B cell (primary cell): ENCODE measurements around the gene GOLGA1. TPM values are rescaled to one million over a fixed set of nuclear protein-coding genes. Genes with fewer than 3 reads are reported as not detected.
A peak's percentile ranks its signal among the peaks of the same experiment; 100 is the strongest.

Source experiments
- ATAC-seq: fragments of 200-7000 bp; cut with Tn5 transposase; one replicate; pipeline ENCODE4 v1.10.0; 2021; ENCODE audit warnings: low read depth, mild to moderate bottlenecking, moderate number of reproducible peaks, moderate library complexity
- CTCF ChIA-PET: fragments of 350-600 bp; sonication (Branson Sonifier 250); formaldehyde crosslinking; loops from one replicate; lab custom pipeline; 2021; ENCODE audit warnings: antibody characterized with exemption, inconsistent platforms; lab: Charles Lee
- POLR2A ChIA-PET: fragments of 350-600 bp; sonication (Branson Sonifier 250); formaldehyde crosslinking; loops from one replicate; lab custom pipeline; 2021; ENCODE audit warnings: antibody characterized with exemption; lab: Charles Lee
- DNase-seq: peaks from one replicate; pipeline ENCODE4 v3.0.0; 2013
- H2AFZ ChIP-seq: 2 replicates; pipeline ENCODE4 v1.6.1; 2012; ENCODE audit warnings: mild to moderate bottlenecking, low read depth, low read length; ENCODE audit not compliant: insufficient read depth, poor library complexity, severe bottlenecking
- H3K27ac ChIP-seq, 2 donors: 1 replicate in 1 of 2; 2 replicates in 1 of 2; pipeline ENCODE4 v1.5.1; 2012 to 2013; ENCODE audit warnings: low read length in 2 of 2, mild to moderate bottlenecking in 2 of 2, moderate library complexity in 1 of 2
- H3K27me3 ChIP-seq, 4 experiments: fragments of 200-600 bp in 1 of 4; sonication (generic) in 1 of 4; replicated peaks in 1 of 4; 1 replicate in 2 of 4; 2 replicates in 2 of 4; pipeline versions ENCODE4 v1.6.1 to v1.7.0; 2013 to 2016; ENCODE audit warnings: low read length in 3 of 4, mild to moderate bottlenecking in 2 of 4, mixed read lengths in 1 of 4, moderate library complexity in 1 of 4; ENCODE audit not compliant: insufficient read depth in 4 of 4, control insufficient read depth in 3 of 4; ENCODE audit errors: control extremely low read depth in 1 of 4
- H3K36me3 ChIP-seq, 2 experiments: replicated peaks in 1 of 2; 1 replicate in 1 of 2; 2 replicates in 1 of 2; pipeline versions ENCODE4 v1.6.1 to v1.7.1; 2013; ENCODE audit warnings: low read length in 1 of 2; ENCODE audit not compliant: insufficient read depth in 2 of 2, control insufficient read depth in 1 of 2; ENCODE audit errors: control extremely low read depth in 1 of 2, extremely low read depth in 1 of 2
- H3K4me1 ChIP-seq, 2 donors: fragments of 200-600 bp in 1 of 2; sonication (generic) in 1 of 2; 1 replicate in 1 of 2; 2 replicates in 1 of 2; pipeline versions ENCODE4 v1.5.1 to v1.6.1; 2013 to 2017; ENCODE audit warnings: low read length in 2 of 2; ENCODE audit not compliant: control insufficient read depth in 2 of 2, insufficient read depth in 2 of 2
- H3K4me2 ChIP-seq: replicated peaks from 2 replicates; pipeline ENCODE3; 2012; ENCODE audit warnings: mild to moderate bottlenecking, low read depth, low read length; ENCODE audit not compliant: poor library complexity, severe bottlenecking
- H3K4me3 ChIP-seq, 5 experiments: fragments of 200-600 bp in 1 of 5; sonication (generic) in 1 of 5; 1 replicate in 3 of 5; 2 replicates in 2 of 5; pipeline versions ENCODE4 v1.5.1 to v1.7.0; 2011 to 2016; ENCODE audit warnings: low read length in 4 of 5, mild to moderate bottlenecking in 4 of 5, low read depth in 2 of 5, control low read depth in 1 of 5, moderate library complexity in 1 of 5; ENCODE audit not compliant: insufficient read depth in 1 of 5; ENCODE audit errors: control extremely low read depth in 1 of 5, extremely low read depth in 1 of 5
- H3K79me2 ChIP-seq: fragments of 200-600 bp; sonication (generic); one replicate; pipeline ENCODE4 v1.6.0; 2016; ENCODE audit warnings: low read length; ENCODE audit not compliant: control insufficient read depth, insufficient read depth
- H3K9ac ChIP-seq: fragments of 200-600 bp; sonication (generic); 2 replicates; pipeline ENCODE4 v1.6.1; 2017; ENCODE audit warnings: mild to moderate bottlenecking, low read length, moderate library complexity
- H3K9me3 ChIP-seq, 3 donors: one replicate each; pipeline versions ENCODE4 v1.6.1 to v1.7.1; 2013; ENCODE audit warnings: low read length in 2 of 3; ENCODE audit not compliant: control insufficient read depth in 2 of 3, insufficient read depth in 1 of 3; ENCODE audit errors: control extremely low read depth in 1 of 3
- H4K20me1 ChIP-seq: 2 replicates; pipeline ENCODE4 v1.6.0; 2012; ENCODE audit warnings: mild to moderate bottlenecking, low read length; ENCODE audit not compliant: insufficient read depth, control insufficient read depth, poor library complexity, severe bottlenecking
- H3K27ac Mint-ChIP-seq: one replicate; pipeline ENCODE4 v1.8.0; 2021; ENCODE audit warnings: mixed read lengths
- H3K27me3 Mint-ChIP-seq: one replicate; pipeline ENCODE4 v1.8.0; 2021; ENCODE audit warnings: mixed read lengths
- H3K4me1 Mint-ChIP-seq: one replicate; pipeline ENCODE4 v1.8.0; 2021; ENCODE audit warnings: mixed read lengths
- H3K4me3 Mint-ChIP-seq: one replicate; pipeline ENCODE4 v1.8.0; 2021; ENCODE audit warnings: mixed read lengths
- H3K9me3 Mint-ChIP-seq: one replicate; pipeline ENCODE4 v1.8.0; 2022; ENCODE audit warnings: mixed read lengths; ENCODE audit not compliant: insufficient read depth
- CTCF ChIP-seq: fragments of 200-600 bp; IDR thresholded peaks from one replicate; pipeline ENCODE4 v1.8.0; 2022; ENCODE audit warnings: antibody characterized with exemption, mild to moderate bottlenecking
- EZH2 ChIP-seq: IDR thresholded peaks from 2 replicates; pipeline ENCODE4 v1.6.1; 2012; ENCODE audit warnings: borderline replicate concordance, low read depth, mild to moderate bottlenecking, moderate library complexity, low read length; ENCODE audit not compliant: insufficient read depth, poor library complexity, severe bottlenecking
- WGBS: methylation state at CpG from one replicate; pipeline ENCODE4 v1.1.5; 2013; ENCODE audit warnings: missing lambda C conversion rate; ENCODE audit not compliant: insufficient coverage; 5-methylcytosine and 5-hydroxymethylcytosine counted together
- intact Hi-C: fragments of 100-400 bp; cut with micrococcal nuclease; formaldehyde crosslinking; loops from one replicate; pipeline ENCODE4 v1.10.0; 2022
- polyA plus RNA-seq: library from polyadenylated mRNA; depleted of rRNA; stranded (reverse); fragments of >200 nt; gene quantifications from 2 replicates; pipeline ENCODE4 v1.2.3, GENCODE V29; 2012
- total RNA-seq, 2 donors: library from RNA; stranded (reverse); fragments of 120-200 nt in 1 of 2; gene quantifications; 1 replicate in 1 of 2; 2 replicates in 1 of 2; pipeline versions ENCODE4 v1.2.3 to v1.2.4, GENCODE V29; 2013 to 2022

Gene GOLGA1
- total and polyA plus RNA-seq, 2 donors (not counting 1 experiment from before 2014, with no cell fraction given): 13.4 to 26.2 TPM

- DNase-seq: no peak
- H3K27me3 Mint-ChIP-seq: no peaks in the 10 kb centered on the region
- Histone ChIP-seq H3K4me1 (peaks cover 14 to 30% of the 10 kb centered on the region in 2 donors), H3K79me2 (peaks cover 3% of the 10 kb centered on the region), H3K9me3 (no peaks in the 10 kb centered on the region), H4K20me1 (peaks cover 41% of the 10 kb centered on the region), H3K4me2 (no peak overlapping the region), H3K9ac (no peak overlapping the region), H3K36me3 (peaks cover 0 to 43% of the 10 kb centered on the region in 2 experiments), H2AFZ (no peak overlapping the region), H3K4me3 (no peak overlapping the region), H3K27me3 (no peaks in the 10 kb centered on the region), H3K27ac (no peak overlapping the region)
- 92% methylated on average over 9 of the region's 9 CpGs for WGBS
- no peak overlapping the region for H3K4me3 Mint-ChIP-seq
- ATAC-seq: no peak
- TF ChIP-seq CTCF (no peak), EZH2 (no peak)
- H3K9me3 Mint-ChIP-seq: no peaks in the 10 kb centered on the region
- H3K4me1 Mint-ChIP-seq: peaks cover 26% of the 10 kb centered on the region
- POLR2A ChIA-PET: no interaction called here
- CTCF ChIA-PET: interaction anchor here (0.7 to 7.9 kb wide), 2 partner anchors 85 to 100 kb away, joined by 3 to 61 read pairs; partner anchors contain the start of genes NR6A1 and OLFML2A
- intact Hi-C loops: no loop called here
- no peak overlapping the region for H3K27ac Mint-ChIP-seq
Observed at GRCh38 chr9:124858330-124859046, 82.4 kb downstream of the GOLGA1 start.

- Histone ChIP-seq H3K27ac (no peak overlapping the region), H2AFZ (no peak overlapping the region), H4K20me1 (peaks cover 41% of the 10 kb centered on the region), H3K9ac (no peak overlapping the region), H3K27me3 (no peaks in the 10 kb centered on the region), H3K4me3 (no peak overlapping the region), H3K9me3 (no peaks in the 10 kb centered on the region), H3K36me3 (peaks cover 0 to 43% of the 10 kb centered on the region in 2 experiments), H3K4me2 (no peak overlapping the region), H3K79me2 (peaks cover 3% of the 10 kb centered on the region), H3K4me1 (peaks cover 14 to 27% of the 10 kb centered on the region in 2 donors)
- ChIA-PET POLR2A (no interaction called here), CTCF (interaction anchor here (0.8 to 7.9 kb wide), 2 partner anchors 9 to 84 kb away, joined by 3 to 61 read pairs; partner anchors contain the start of genes NR6A1 and OLFML2A)
- Mint-ChIP-seq H3K4me1 (peaks cover 28% of the 10 kb centered on the region), H3K27ac (peak overlapping the region; percentile 26), H3K27me3 (no peaks in the 10 kb centered on the region), H3K4me3 (no peak overlapping the region), H3K9me3 (no peaks in the 10 kb centered on the region)
- DNase-seq (no peak), ATAC-seq (no peak)
- intact Hi-C loops: no loop called here
- TF ChIP-seq CTCF: no peak
- TF ChIP-seq EZH2: no peak
- 93% methylated on average over 24 of the region's 24 CpGs for WGBS
Observed at GRCh38 chr9:124857533-124858162, 83.2 kb downstream of the GOLGA1 start.
